Heart right ventricle (tissue), 16 donors: ENCODE results near the gene FTH1. TPM values are rescaled to one million over a fixed set of nuclear protein-coding genes. Genes with fewer than 3 reads are reported as not detected.

ENCODE experiments used
- ATAC-seq, 8 donors: fragments of 200-7000 bp; cut with Tn5 transposase; one replicate each; pipeline ENCODE4 v1.9.1; 2020; ENCODE audit warnings: mild to moderate bottlenecking in 8 of 8, moderate library complexity in 8 of 8, moderate number of reproducible peaks in 1 of 8
- DNase-seq, 2 donors: peaks; one replicate each; pipeline ENCODE4 v3.0.0-alpha.2; 2020
- H3K27ac ChIP-seq, 10 donors: fragments of 200-600 bp; sonication (generic) in 2 of 10; one replicate each; pipeline versions ENCODE4 v1.5.0 to v1.8.0; 2020 to 2022; ENCODE audit warnings: mild to moderate bottlenecking in 3 of 10
- H3K27me3 ChIP-seq, 7 donors: fragments of 200-600 bp; one replicate each; pipeline ENCODE4 v1.8.0; 2021 to 2022; ENCODE audit warnings: mild to moderate bottlenecking in 2 of 7
- H3K36me3 ChIP-seq, 9 donors: fragments of 200-600 bp; sonication (generic) in 1 of 9; one replicate each; pipeline versions ENCODE4 v1.5.0 to v1.8.0; 2020 to 2022; ENCODE audit warnings: mild to moderate bottlenecking in 2 of 9
- H3K4me1 ChIP-seq, 9 donors: fragments of 200-600 bp; sonication (generic) in 1 of 9; one replicate each; pipeline versions ENCODE4 v1.5.0 to v1.8.0; 2020 to 2022; ENCODE audit warnings: mild to moderate bottlenecking in 4 of 9
- H3K4me3 ChIP-seq, 10 donors: fragments of 200-600 bp; sonication (generic) in 2 of 10; one replicate each; pipeline versions ENCODE4 v1.5.0 to v1.8.0; 2020 to 2022; ENCODE audit warnings: mild to moderate bottlenecking in 7 of 10, moderate library complexity in 2 of 10
- H3K9me3 ChIP-seq, 11 donors: fragments of 200-600 bp in 10 of 11; sonication (generic) in 2 of 11; one replicate each; pipeline versions ENCODE4 v1.5.0 to v1.8.0; 2013 to 2022; ENCODE audit warnings: mild to moderate bottlenecking in 2 of 11, control low read depth in 1 of 11, moderate library complexity in 1 of 11
- CTCF ChIP-seq, 9 donors: fragments of 200-600 bp; sonication (generic) in 2 of 9; IDR thresholded peaks; one replicate each; pipeline versions ENCODE4 v1.5.0 to v1.8.0; 2021 to 2022; ENCODE audit warnings: antibody characterized with exemption in 9 of 9, mild to moderate bottlenecking in 5 of 9, moderate library complexity in 1 of 9
- WGBS, 2 donors: extraction: QIAGEN DNeasy Blood & Tissue Kit; methylation state at CpG; one replicate each; pipeline ENCODE4 v1.1.7; 2013; ENCODE audit warnings: inconsistent platforms in 1 of 2; 5-methylcytosine and 5-hydroxymethylcytosine counted together
- intact Hi-C, 10 donors: fragments of 100-400 bp; cut with DNase I; formaldehyde crosslinking; loops; one replicate each; pipeline versions ENCODE4 v1.11.1 to v1.14.2; 2022
- polyA plus RNA-seq, 2 donors: library from polyadenylated mRNA; stranded (reverse); fragments of 200-250 nt; gene quantifications; one replicate each; pipeline ENCODE4 v1.2.3, GENCODE V29; 2013
- total RNA-seq, 10 donors: library from RNA; stranded (reverse); fragmentation: NEBNext Ultra II Directional in 3 of 10; extraction: Animal tissue kit (Norgen Biotek cat#: 25700) in 3 of 10; gene quantifications; one replicate each; pipeline versions ENCODE4 v1.2.1 to v1.2.4, GENCODE V29; 2021 to 2023
- donor health status: Arrhythmogenic right ventricular cardiomyopathy.
- donor health status: ischemic (EF 13 %, LVEDD 7.1; RV severe dilation, severe dysfunction).
- donor health status: healthy with polysubstance abuse.
- donor health status: DM: no; HTN: yes; CAD: no.
- donor health status: DM: no; HTN: no; CAD: no.
- donor health status: ischemic (EF 25% LVEDD 6.9; RV normal size, moderate dysfunction).
- donor health status: ischemic (EF 25% LVEDD 5.7; RV mildly dilated, moderate dysfunction).
- donor health status: healthy.
- donor health status: DM: yes; HTN: yes; CAD: no.
- donor health status: Ischemic cardiomyopathy.
- donor health status: ischemic (EF 35%, LVEDD 5.7; RV mildly dilated, moderate dysfunction).
- donor health status: nonischemic (EF 11% LVEDD 7.7; RV severe dilation, severe dysfunction).
- donor health status: DM: yes; HTN: yes; CAD: no.
- donor health status: PGD.
- donor health status: ischemic (EF 29% LVEDD 5.4; RV normal size, mild dysfunction).
- donor health status: nonischemic (EF 23%, LVEDD 6.1; RV moderate dilation, normal function).

FTH1 gene
- total and polyA plus RNA-seq, 12 donors, result 1,346 to 5,199 (median 2,962) TPM

GRCh38 chr11:61976813-61977475 lies 9.5 kb upstream of the FTH1 start:
- peaks cover 24 to 68% (median 56%) of the 10 kb centered on the region in 9 donors for H3K4me1 ChIP-seq
- 78 to 90% methylated on average over 7 of the region's 7 CpGs for WGBS, 2 donors

GRCh38 chr11:61976420-61976800 lies 9.0 kb upstream of the FTH1 start:
- Histone ChIP-seq H3K4me1 (peaks cover 25 to 73% (median 62%) of the 10 kb centered on the region in 9 donors), H3K27me3 (no peaks in the 10 kb centered on the region), H3K36me3 (no peaks in the 10 kb centered on the region), H3K9me3 (no peaks in the 10 kb centered on the region), H3K4me3 (no peak overlapping the region), H3K27ac (peak overlapping the region in 1 of 10 donors; percentile 15)
- intact Hi-C loops, result loop anchor here in 4 of 10 donors (5.0 to 10.0 kb wide), 2 partner anchors 46 to 48 kb away; no protein-coding TSS in a partner anchor
- TF ChIP-seq CTCF (IDR thresholded peaks at IDR 0.05), result no peak
- no peak for DNase-seq
- 82 to 90% methylated on average over 8 of the region's 8 CpGs for WGBS, 2 donors
- ATAC-seq, result no peak

More at GRCh38 chr11:61976813-61977475, 9.5 kb upstream of the FTH1 start:
- no peak for TF ChIP-seq CTCF (IDR thresholded peaks at IDR 0.05)
- no peak overlapping the region for H3K4me3 ChIP-seq
- H3K36me3 ChIP-seq, result no peaks in the 10 kb centered on the region
- H3K27me3 ChIP-seq, result no peaks in the 10 kb centered on the region
- DNase-seq (no peak), ATAC-seq (no peak)
- H3K9me3 ChIP-seq, result no peaks in the 10 kb centered on the region
- H3K27ac ChIP-seq, result peak overlapping the region in 2 of 10 donors; percentile 15 to 86
- intact Hi-C loops, result loop anchor here in 4 of 10 donors (5.0 to 10.0 kb wide), 2 partner anchors 45 to 48 kb away; no protein-coding TSS in a partner anchor

GRCh38 chr11:61975638-61976419 lies 8.4 kb upstream of the FTH1 start:
- H3K27me3 ChIP-seq, result no peaks in the 10 kb centered on the region
- no peaks in the 10 kb centered on the region for H3K9me3 ChIP-seq
- no peak for DNase-seq
- H3K4me3 ChIP-seq, result no peak overlapping the region
- H3K36me3 ChIP-seq, result no peaks in the 10 kb centered on the region
- H3K4me1 ChIP-seq, result peaks cover 30 to 79% (median 68%) of the 10 kb centered on the region in 9 donors
- ATAC-seq, result no peak
- H3K27ac ChIP-seq, result peak overlapping the region in 3 of 10 donors; percentile 15 to 46 (median 44)
- 81 to 88% methylated on average over 15 of the region's 15 CpGs for WGBS, 2 donors
- intact Hi-C loops, result loop anchor here in 4 of 10 donors (5.0 to 10.0 kb wide), 2 partner anchors 46 to 49 kb away; no protein-coding TSS in a partner anchor
- no peak for TF ChIP-seq CTCF (IDR thresholded peaks at IDR 0.05)
